Peyer's patch (tissue), 4 donors: Measurements from ENCODE around the gene NCK2.

ENCODE experiments used
- CTCF ChIP-seq, 6 experiments: fragments of 450-650 bp in 4 of 6; fragments of 200-600 bp in 2 of 6; sonication (generic) in 1 of 6; IDR thresholded peaks; one replicate each; pipeline ENCODE4 v1.5.1; 2017 to 2019; ENCODE audit warnings: antibody characterized with exemption in 6 of 6, mild to moderate bottlenecking in 3 of 6, moderate library complexity in 1 of 6
- POLR2A ChIP-seq, 2 donors: fragments of 450-650 bp; IDR thresholded peaks; one replicate each; pipeline ENCODE4 v1.5.1; 2017; ENCODE audit warnings: antibody characterized with exemption in 2 of 2, mild to moderate bottlenecking in 2 of 2, moderate library complexity in 2 of 2

- TF ChIP-seq CTCF (IDR thresholded peaks at IDR 0.05) (no peak), POLR2A (IDR thresholded peaks at IDR 0.05) (no peak)
Measured at GRCh38 chr2:105755895-105756294, 11.2 kb downstream of the NCK2 start.
